Measurements from ENCODE around the gene BICD1.

DNA sequence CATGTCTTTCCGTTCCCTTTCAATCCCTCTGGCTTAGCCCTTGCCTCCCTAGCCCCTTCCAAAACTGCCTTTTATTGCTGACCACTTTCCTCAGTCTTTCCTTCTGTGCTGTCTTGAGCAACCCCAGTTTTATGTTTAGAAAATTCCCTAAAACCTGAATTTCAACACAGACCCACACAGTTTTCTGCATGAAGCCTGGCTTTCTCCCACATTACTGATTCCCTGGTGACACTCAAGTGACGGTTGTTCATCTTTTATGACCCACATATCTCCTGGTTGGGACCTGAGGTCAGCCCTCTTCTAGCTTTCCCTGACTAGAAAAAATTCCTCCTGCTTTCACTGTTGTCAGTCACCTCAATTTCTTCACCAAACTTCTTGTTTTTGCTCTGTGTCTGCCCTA, 313.7 kb downstream of the BICD1 start:
- TF ChIP-seq CTCF (IDR thresholded peaks at IDR 0.05; ENCODE audit: insufficient read depth, low read length) (no peak), POLR2AphosphoS5 (IDR thresholded peaks at IDR 0.05; ENCODE audit: low read depth) (no peak), REST (IDR thresholded peaks at IDR 0.05; ENCODE audit: insufficient replicate concordance, low read depth) (no peak), SPI1 (IDR thresholded peaks at IDR 0.05; ENCODE audit: borderline replicate concordance, low read depth) (no peak)

Data from HL-60 (cell line).